HG02759 (cell line): ENCODE results near the gene SEMA6A.
A peak's percentile ranks its signal among the peaks of the same experiment; 100 is the strongest.
"Not testable (repeated sequence)": the region's sequence is repeated elsewhere in the genome, so short reads cannot be mapped to it uniquely, and the experiment has no call there.

Experiments
- ATAC-seq: cut with Tn5 transposase; IDR thresholded peaks from one replicate; pipeline ENCODE4 v1.9.1; 2021; ENCODE audit warnings: mild to moderate bottlenecking, moderate library complexity; ENCODE audit not compliant: unreplicated experiment

Gene SEMA6A

GRCh38 chr5:116554764-116555163, 19.9 kb downstream of the SEMA6A start:
- no peak for ATAC-seq

- no peak for ATAC-seq
Measured at GRCh38 chr5:116553366-116553765, 21.3 kb downstream of the SEMA6A start.

GRCh38 chr5:116550082-116550481, 24.5 kb downstream of the SEMA6A start:
- ATAC-seq: no peak

- no peak for ATAC-seq
Measured at GRCh38 chr5:116546743-116547124, 27.9 kb downstream of the SEMA6A start.

GRCh38 chr5:116546033-116546742, 28.4 kb downstream of the SEMA6A start:
- ATAC-seq: no peak

- not testable (repeated sequence) for ATAC-seq
Measured at GRCh38 chr5:116545465-116545864, 29.2 kb downstream of the SEMA6A start.

- ATAC-seq: no peak
Measured at GRCh38 chr5:116544531-116545241, 29.9 kb downstream of the SEMA6A start.

- ATAC-seq: no peak
Measured at GRCh38 chr5:116543501-116543900, 31.1 kb downstream of the SEMA6A start.

GRCh38 chr5:116542619-116543018, 32.0 kb downstream of the SEMA6A start:
- ATAC-seq: no peak

- no peak for ATAC-seq
Measured at GRCh38 chr5:116539222-116539621, 35.4 kb downstream of the SEMA6A start.

GRCh38 chr5:116536316-116537083, 38.1 kb downstream of the SEMA6A start:
- no peak for ATAC-seq

GRCh38 chr5:116534964-116535651, 39.5 kb downstream of the SEMA6A start:
- ATAC-seq: no peak

GRCh38 chr5:116532762-116533525, 41.7 kb downstream of the SEMA6A start:
- peak; percentile 51 for ATAC-seq

GRCh38 chr5:116531635-116532034, 43.0 kb downstream of the SEMA6A start:
- no peak for ATAC-seq

- ATAC-seq: no peak
Measured at GRCh38 chr5:116531117-116531516, 43.5 kb downstream of the SEMA6A start.

- no peak for ATAC-seq
Measured at GRCh38 chr5:116530276-116530675, 44.3 kb downstream of the SEMA6A start.

- no peak for ATAC-seq
Measured at GRCh38 chr5:116529615-116530014, 45.0 kb downstream of the SEMA6A start.

- ATAC-seq: no peak
Measured at GRCh38 chr5:116528519-116529234, 45.9 kb downstream of the SEMA6A start.

GRCh38 chr5:116527582-116527981, 47.0 kb downstream of the SEMA6A start:
- ATAC-seq: no peak

GRCh38 chr5:116525674-116526073, 48.9 kb downstream of the SEMA6A start:
- no peak for ATAC-seq
